GM11168 (cell line): ENCODE measurements around the gene EIPR1.

ENCODE experiments used
- in situ Hi-C: fragments of 300-500 bp; cut with MboI; formaldehyde crosslinking; loops from one replicate; pipeline ENCODE4 v1.12.0; 2022; ENCODE audit warnings: low sequenced_read_pairs; ENCODE audit not compliant: unreplicated experiment

Gene EIPR1

GRCh38 chr2:3169106-3169870 is 208.3 kb downstream of the EIPR1 start:
- in situ Hi-C loops = no loop called here

DNA sequence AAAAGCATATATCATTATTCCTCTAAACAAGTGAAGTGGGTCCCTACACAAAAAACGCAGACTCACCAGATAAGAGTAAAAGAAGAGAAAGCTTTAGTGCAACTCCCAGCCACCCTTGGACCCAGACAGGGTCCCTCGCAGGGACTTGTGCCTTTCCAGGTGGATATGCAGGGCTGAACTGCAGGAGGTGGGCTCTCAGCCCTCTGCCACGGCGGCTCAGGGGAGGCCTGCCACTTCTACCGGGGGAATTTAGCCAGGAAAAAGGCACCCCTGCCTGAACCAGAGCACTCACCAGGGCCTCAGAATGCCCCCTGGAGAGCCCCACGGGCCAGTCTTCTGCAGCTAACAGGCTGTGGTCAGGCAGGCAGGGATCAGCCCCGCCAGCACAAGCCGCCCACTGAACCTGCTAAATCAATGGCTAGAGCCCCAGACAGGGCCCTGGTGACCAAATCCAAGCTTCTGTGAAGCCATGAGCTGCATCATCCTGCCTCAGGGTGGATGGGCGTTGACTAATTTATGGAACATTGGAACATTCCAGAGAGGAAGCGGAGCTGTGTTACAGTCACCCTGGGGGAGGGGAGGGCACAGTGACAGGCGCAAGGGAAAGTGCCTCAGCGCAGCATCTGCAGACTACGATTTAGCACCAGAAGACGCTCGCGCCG is 209.3 kb downstream of the EIPR1 start:
- in situ Hi-C loops = no loop called here

DNA sequence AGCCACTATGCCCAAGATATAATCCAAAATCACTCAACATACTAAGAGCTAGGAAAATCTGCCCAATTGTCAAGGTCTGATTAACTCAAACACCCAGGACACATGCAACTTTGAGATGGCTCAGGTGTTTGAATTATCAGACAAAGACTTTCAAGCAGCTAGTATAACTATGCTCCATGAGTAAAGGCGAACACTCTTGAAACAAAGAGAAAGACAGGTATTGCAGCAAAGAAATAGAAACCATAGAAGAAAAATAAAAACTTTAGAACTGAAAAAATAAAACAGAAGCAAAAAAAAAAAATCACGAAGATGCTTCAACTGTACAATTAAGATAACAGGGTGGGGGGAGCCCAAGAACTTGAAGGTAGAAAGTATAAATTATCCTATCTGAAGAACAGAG is 214.2 kb downstream of the EIPR1 start:
- in situ Hi-C loops = no loop called here

DNA sequence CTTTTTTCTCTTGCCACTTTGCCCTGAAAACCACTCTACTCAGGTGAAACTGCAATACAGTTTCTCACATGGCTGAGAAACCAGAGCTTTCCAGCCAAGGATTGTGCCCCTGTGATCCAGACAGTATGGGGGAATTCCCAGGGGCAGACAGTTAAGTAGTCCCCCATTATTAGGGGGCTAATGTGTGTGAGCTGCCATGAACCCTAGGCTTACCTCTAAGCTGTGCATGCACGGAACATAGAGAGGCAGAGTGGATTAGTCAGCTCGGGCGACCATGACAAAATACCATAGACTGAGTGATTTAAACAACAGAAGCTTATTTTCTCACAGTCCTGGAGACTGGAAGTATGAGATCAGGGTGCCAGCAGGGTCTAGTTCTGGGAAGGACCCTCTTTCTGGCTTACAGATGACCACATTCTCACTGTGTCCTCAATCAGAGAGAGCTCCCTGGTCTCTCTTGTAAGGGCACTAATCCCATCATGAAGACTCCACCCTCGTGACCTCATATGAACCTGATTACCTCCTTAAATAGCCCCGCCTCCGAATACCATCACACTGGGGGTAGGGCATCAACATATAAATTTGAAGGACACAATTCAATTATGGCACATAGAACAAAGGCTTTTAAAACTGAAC is 215.1 kb downstream of the EIPR1 start:
- in situ Hi-C loops = no loop called here

GRCh38 chr2:3160751-3161330 is 216.8 kb downstream of the EIPR1 start:
- in situ Hi-C loops = no loop called here

GRCh38 chr2:3159782-3160545 is 217.7 kb downstream of the EIPR1 start:
- in situ Hi-C loops = no loop called here

DNA sequence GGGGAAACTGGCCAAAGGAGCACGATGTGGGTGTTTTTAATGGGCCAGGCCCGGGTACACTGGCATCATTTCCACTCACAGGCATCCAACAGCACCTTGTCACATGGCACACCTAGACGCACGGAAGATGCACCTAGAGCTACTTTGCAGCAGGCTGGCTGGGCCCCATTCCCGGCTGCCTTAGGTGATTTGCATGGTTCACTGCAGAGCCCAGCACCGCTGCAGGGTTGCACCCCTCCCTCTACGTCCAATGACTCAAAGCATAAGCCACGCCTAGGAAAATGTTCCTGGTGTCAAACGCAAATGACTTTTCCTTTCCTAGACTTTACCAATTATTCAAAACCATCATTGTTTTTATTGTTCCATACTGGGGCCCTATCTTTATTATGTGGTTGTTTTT is 222.9 kb downstream of the EIPR1 start:
- in situ Hi-C loops = no loop called here

DNA sequence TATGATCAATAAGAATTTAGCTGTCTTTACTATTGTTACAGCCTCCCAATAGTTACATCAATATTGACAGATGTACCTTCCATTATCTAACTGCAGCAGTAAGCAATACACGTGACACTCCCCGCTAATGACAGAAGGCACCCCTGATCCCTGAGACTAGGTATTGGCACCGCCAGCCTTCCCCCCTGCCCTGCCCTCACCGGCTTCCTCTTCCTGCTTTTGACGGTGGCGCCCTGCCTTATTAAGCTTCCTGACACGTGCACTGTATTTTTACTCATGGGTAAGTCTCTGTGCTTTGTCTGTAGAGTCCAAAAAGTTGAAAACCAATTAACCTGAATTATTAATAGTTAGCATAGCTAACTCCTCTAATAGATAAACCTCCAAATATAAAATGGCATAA is 223.5 kb downstream of the EIPR1 start:
- in situ Hi-C loops = no loop called here

DNA sequence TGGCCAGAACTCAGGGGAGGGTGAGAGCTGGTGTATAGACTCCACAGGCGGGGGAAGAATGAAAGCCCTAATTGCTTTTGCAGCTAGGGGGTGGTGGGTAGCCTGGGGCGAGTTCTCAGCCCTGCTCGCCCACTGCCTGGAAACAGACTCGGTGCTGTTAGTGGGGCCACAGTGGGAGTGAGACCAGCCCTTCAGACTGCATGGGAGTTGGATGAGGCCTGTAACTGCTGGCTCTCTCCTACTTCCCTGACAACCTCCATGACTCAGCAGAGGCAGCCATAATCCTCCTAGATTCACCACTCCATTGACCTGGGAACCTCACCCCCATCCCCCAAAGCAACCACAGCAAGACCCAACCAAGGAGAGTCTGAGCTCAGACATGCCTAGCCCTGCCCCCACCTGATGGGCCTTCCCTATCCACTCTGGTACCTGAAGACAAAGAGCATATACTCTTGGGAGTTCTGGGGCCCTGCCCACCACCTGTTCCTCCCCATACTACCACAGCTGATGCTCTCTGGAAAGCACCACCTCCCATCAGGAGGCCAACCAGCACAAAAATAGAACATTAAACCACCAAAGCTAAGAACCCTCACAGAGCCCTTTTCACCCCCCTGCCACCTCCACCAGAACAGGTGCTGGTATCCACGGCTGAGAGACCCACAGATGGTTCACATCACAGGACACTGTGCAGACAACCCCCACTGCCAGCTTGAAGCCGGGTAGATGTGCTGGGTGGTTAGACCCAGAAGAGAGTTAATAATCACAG is 226.3 kb downstream of the EIPR1 start:
- in situ Hi-C loops = no loop called here

DNA sequence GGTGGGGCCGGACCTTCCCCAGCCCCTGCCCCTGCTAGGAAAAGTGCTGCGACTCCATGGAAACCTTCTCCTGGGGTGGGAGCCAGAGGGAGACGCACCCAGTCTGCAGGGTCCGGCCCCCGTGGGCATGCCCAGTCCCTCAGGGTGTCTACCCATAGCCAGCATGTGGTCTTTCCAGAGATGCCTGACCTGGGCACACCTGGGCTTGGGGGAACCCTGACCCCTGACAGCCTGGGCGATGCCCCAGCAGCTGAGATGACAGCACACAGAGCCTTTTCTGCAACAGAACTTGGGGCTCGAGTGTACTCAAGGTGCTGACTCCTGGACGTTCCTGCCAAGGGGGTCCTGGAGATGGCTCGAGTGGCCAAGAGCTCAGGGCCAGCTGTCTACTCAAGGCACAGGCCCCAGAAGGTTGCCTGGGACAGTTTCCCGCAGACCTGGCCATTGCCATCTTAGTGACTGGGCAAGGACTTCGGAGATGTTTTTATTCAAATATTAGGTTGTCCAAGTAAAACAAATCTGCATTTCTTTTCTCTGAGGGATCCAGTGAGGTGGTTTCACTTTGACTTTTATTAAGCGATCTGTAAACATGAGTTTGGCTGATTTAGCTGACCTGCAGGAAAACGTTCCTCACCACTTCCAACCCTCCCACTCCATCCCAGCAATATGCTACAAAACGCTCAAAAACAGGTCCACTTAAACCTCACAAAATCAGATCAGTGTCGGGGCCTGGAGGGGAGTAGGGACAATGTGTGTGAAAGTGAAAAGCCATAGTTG is 228.0 kb downstream of the EIPR1 start:
- in situ Hi-C loops = no loop called here

GRCh38 chr2:3148716-3149115 is 228.9 kb downstream of the EIPR1 start:
- in situ Hi-C loops = no loop called here

GRCh38 chr2:3147651-3148530 is 229.7 kb downstream of the EIPR1 start:
- in situ Hi-C loops = no loop called here

DNA sequence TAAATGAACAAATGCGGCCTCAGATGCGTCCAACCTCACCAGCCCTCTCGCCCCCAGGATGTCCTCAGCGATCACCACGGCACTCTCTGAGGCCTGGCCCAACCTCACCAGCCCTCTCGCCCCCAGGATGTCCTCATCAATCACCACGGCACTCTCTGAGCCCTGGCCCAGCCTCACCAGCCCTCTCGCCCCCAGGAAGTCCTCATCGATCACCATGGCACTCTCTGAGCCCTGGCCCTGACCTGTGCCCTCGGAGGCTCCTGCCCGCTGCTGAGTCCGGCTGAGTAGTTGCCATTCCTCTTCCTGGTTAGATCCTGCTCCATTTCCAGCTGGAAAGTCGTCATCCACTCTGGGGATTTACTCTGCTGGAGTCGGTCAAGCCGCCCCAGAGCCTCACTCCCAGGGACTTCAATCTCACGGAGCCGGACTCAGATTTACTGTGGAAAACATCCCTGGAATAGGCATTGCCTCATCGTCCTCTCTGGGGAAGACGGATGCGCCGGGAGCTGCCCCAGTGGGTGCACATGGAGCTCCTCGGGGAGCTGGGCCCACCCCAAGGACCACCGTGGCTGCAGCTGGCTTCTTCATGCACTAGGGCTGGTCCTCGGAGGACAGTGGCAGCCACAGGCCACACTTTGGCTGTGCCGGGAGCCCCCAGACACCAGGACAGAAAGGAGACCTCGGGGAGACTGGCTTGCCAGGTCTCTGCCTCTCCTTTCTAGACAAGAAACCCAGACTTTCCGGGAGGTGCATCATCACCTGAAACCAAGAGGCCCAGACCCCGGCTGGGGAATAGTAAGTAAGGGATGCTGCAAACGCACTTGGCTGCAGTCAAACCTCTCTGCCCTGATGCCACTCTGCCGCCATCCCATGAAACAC is 230.6 kb downstream of the EIPR1 start:
- in situ Hi-C loops = no loop called here

- in situ Hi-C loops = no loop called here
Measured at GRCh38 chr2:3146175-3146574, 231.4 kb downstream of the EIPR1 start.

- in situ Hi-C loops = no loop called here
Measured at GRCh38 chr2:3145471-3146021, 232.1 kb downstream of the EIPR1 start.

- in situ Hi-C loops = no loop called here
Measured at GRCh38 chr2:3144856-3145255, 232.8 kb downstream of the EIPR1 start.

DNA sequence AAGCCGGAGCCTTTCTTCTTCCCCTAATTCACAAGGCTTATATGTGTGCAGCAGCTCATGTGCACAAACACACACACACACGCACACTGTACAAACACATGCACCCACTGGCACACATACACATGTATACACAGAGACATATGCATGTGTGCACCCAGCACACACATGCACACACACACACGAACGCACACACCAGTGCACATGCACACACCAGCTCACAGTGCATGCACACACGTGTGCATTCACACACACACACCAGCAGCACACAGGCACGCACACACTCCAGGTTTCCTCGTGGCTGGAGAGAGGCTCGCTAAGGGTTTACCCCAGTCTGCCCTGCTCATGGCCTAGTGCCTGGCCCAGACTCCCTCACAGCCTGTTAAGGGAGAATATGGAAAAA is 234.0 kb downstream of the EIPR1 start:
- in situ Hi-C loops = no loop called here
